ENCODE results near the gene RWDD2A.

RWDD2A gene

GRCh38 chr6:83182114-83182513, 11.0 kb upstream of the RWDD2A start:
- Histone ChIP-seq H2AFZ (ENCODE audit: low read depth, low read length, severe bottlenecking) (no peak overlapping the region), H3K4me2 (ENCODE audit: low read depth, low read length, poor library complexity, severe bottlenecking) (no peak overlapping the region), H3K79me2 (ENCODE audit: insufficient read depth, low read length) (no peaks in the 10 kb centered on the region), H3K9me2 (replicated peaks; ENCODE audit: insufficient read depth, low read length) (no peaks in the 10 kb centered on the region), H3K4me3 (ENCODE audit: insufficient read depth, low read length, poor library complexity, severe bottlenecking) (no peak overlapping the region), H3K27me3 (ENCODE audit: low read length) (no peaks in the 10 kb centered on the region), H3K9ac (ENCODE audit: low read length) (no peak overlapping the region), H3K27ac (ENCODE audit: low read depth, low read length) (no peak overlapping the region), H3F3A (ENCODE audit: insufficient read depth) (no peaks in the 10 kb centered on the region), H3K9me3 (ENCODE audit: insufficient read depth, low read length) (no peaks in the 10 kb centered on the region), H3K36me3 (ENCODE audit: low read length) (peaks cover 9% of the 10 kb centered on the region; the same call in 1 of the 2 replicates), H4K20me1 (ENCODE audit: low read depth, low read length) (no peaks in the 10 kb centered on the region)
- TF ChIP-seq CTCF (IDR thresholded peaks at IDR 0.05; ENCODE audit: insufficient read depth, low read length, poor library complexity, severe bottlenecking) (no peak), EZH2phosphoT487 (conservative IDR thresholded peaks at IDR 0.05; ENCODE audit: low read length) (no peak)

GRCh38 chr6:83183082-83183828, 9.9 kb upstream of the RWDD2A start:
- no peak overlapping the region for H3K27ac ChIP-seq (ENCODE audit: low read depth, low read length)
- no peak overlapping the region for H3K4me2 ChIP-seq (ENCODE audit: low read depth, low read length, poor library complexity, severe bottlenecking)
- no peaks in the 10 kb centered on the region for H3K9me3 ChIP-seq (ENCODE audit: insufficient read depth, low read length)
- no peaks in the 10 kb centered on the region for H3F3A ChIP-seq (ENCODE audit: insufficient read depth)
- no peaks in the 10 kb centered on the region for H3K79me2 ChIP-seq (ENCODE audit: insufficient read depth, low read length)
- no peak overlapping the region for H3K4me3 ChIP-seq (ENCODE audit: insufficient read depth, low read length, poor library complexity, severe bottlenecking)
- TF ChIP-seq CTCF (IDR thresholded peaks at IDR 0.05; ENCODE audit: insufficient read depth, low read length, poor library complexity, severe bottlenecking), result no peak
- H4K20me1 ChIP-seq (ENCODE audit: low read depth, low read length), result no peaks in the 10 kb centered on the region
- no peak overlapping the region for H2AFZ ChIP-seq (ENCODE audit: low read depth, low read length, severe bottlenecking)
- no peaks in the 10 kb centered on the region for H3K27me3 ChIP-seq (ENCODE audit: low read length)
- peaks cover 9% of the 10 kb centered on the region; the same call in 1 of the 2 replicates for H3K36me3 ChIP-seq (ENCODE audit: low read length)
- H3K9me2 ChIP-seq (replicated peaks; ENCODE audit: insufficient read depth, low read length), result no peaks in the 10 kb centered on the region
- H3K9ac ChIP-seq (ENCODE audit: low read length), result no peak overlapping the region

GRCh38 chr6:83185096-83185495, 8.1 kb upstream of the RWDD2A start:
- Histone ChIP-seq H3K9ac (ENCODE audit: low read length) (no peak overlapping the region), H3K79me2 (ENCODE audit: insufficient read depth, low read length) (no peaks in the 10 kb centered on the region; the same call in 1 of the 2 replicates), H3F3A (ENCODE audit: insufficient read depth) (no peaks in the 10 kb centered on the region), H3K4me2 (ENCODE audit: low read depth, low read length, poor library complexity, severe bottlenecking) (no peak overlapping the region), H3K27ac (ENCODE audit: low read depth, low read length) (no peak overlapping the region), H3K4me3 (ENCODE audit: insufficient read depth, low read length, poor library complexity, severe bottlenecking) (no peak overlapping the region), H4K20me1 (ENCODE audit: low read depth, low read length) (no peaks in the 10 kb centered on the region), H3K9me2 (replicated peaks; ENCODE audit: insufficient read depth, low read length) (no peaks in the 10 kb centered on the region), H2AFZ (ENCODE audit: low read depth, low read length, severe bottlenecking) (no peak overlapping the region), H3K36me3 (ENCODE audit: low read length) (peaks cover 12% of the 10 kb centered on the region; the same call in 1 of the 2 replicates), H3K9me3 (ENCODE audit: insufficient read depth, low read length) (no peaks in the 10 kb centered on the region), H3K27me3 (ENCODE audit: low read length) (no peaks in the 10 kb centered on the region)
- TF ChIP-seq EZH2phosphoT487 (conservative IDR thresholded peaks at IDR 0.05; ENCODE audit: low read length) (no peak), CTCF (IDR thresholded peaks at IDR 0.05; ENCODE audit: insufficient read depth, low read length, poor library complexity, severe bottlenecking) (no peak)

Measured in SU-DHL-6 (cell line).